HCT116 (cell line): ENCODE data around the gene NUAK2. TPM values are rescaled to one million over a fixed set of nuclear protein-coding genes. Genes with fewer than 3 reads are reported as not detected.

Experiments used
- ATAC-seq: fragments of 200-7000 bp; cut with Tn5 transposase; 2 replicates; pipeline ENCODE4 v1.9.1; 2020; ENCODE audit warnings: mild to moderate bottlenecking, moderate library complexity
- BruUV-seq: library from RNA; stranded (reverse); fragments of 400-500 nt; replicated peaks from 2 replicates; lab custom pipeline; 2021; lab: Mats Ljungman, UMichigan
- CTCF ChIA-PET: fragments of 300-600 bp; sonication (Branson Sonifier 250); formaldehyde crosslinking; loops from one replicate; lab custom pipeline; 2021; ENCODE audit warnings: antibody characterized with exemption; lab: Charles Lee
- POLR2A ChIA-PET: fragments of 300-600, 350-600 bp; sonication (Branson Sonifier 250); formaldehyde crosslinking; loops from one replicate; lab custom pipeline; 2021; ENCODE audit warnings: antibody characterized with exemption; lab: Charles Lee
- RAD21 ChIA-PET, 2 experiments: fragments of 300-600 bp; sonication (Branson Sonifier 250); formaldehyde crosslinking; loops; one replicate each; lab custom pipeline; 2023; ENCODE audit warnings: low total read pairs in 2 of 2; ENCODE audit not compliant: uncharacterized antibody in 2 of 2, unreplicated experiment in 2 of 2, low non-redundant PET in 1 of 2; lab: Charles Lee
- DNase-seq: peaks from one replicate; pipeline ENCODE4 v3.0.0-alpha.2; 2010; ENCODE audit warnings: low read depth, low spot score
- H2AFZ ChIP-seq: fragments of 200-600 bp; shearing (Covaris generic), sonication (generic); 2 replicates; pipeline ENCODE4 v1.6.1; 2017; ENCODE audit warnings: low read depth, mixed run types, mixed read lengths, antibody characterized with exemption, low read length; ENCODE audit not compliant: poor library complexity, severe bottlenecking
- H3K27ac ChIP-seq: 2 replicates; pipeline ENCODE4 v1.5.1; 2012; ENCODE audit warnings: low read depth, low read length
- H3K27me3 ChIP-seq: fragments of 200-600 bp; sonication (generic); 2 replicates; pipeline ENCODE4 v1.6.1; 2016; ENCODE audit warnings: mixed run types, low read length, mixed read lengths; ENCODE audit not compliant: insufficient read depth
- H3K36me3 ChIP-seq, 2 experiments: fragments of 200-500 bp in 1 of 2; fragments of 200-600 bp in 1 of 2; sonication (Bioruptor generic) in 1 of 2; sonication (generic) in 1 of 2; 2 replicates each; pipeline versions ENCODE4 v1.5.1 to v1.6.1; 2014 to 2016; ENCODE audit warnings: low read length in 2 of 2, inconsistent platforms in 1 of 2, mixed read lengths in 1 of 2, mixed run types in 1 of 2; ENCODE audit not compliant: insufficient read depth in 2 of 2, control insufficient read depth in 1 of 2
- H3K4me1 ChIP-seq, 2 experiments: fragments of 200-600 bp in 1 of 2; sonication (generic) in 1 of 2; 2 replicates each; pipeline versions ENCODE4 v1.5.1 to v1.6.1; 2012 to 2017; ENCODE audit warnings: low read length in 2 of 2, inconsistent platforms in 1 of 2, mild to moderate bottlenecking in 1 of 2, mixed read lengths in 1 of 2, mixed run types in 1 of 2, moderate library complexity in 1 of 2; ENCODE audit not compliant: insufficient read depth in 2 of 2, control insufficient read depth in 1 of 2
- H3K4me2 ChIP-seq: fragments of 200-600 bp; sonication (generic); 2 replicates; pipeline ENCODE4 v1.6.1; 2017; ENCODE audit warnings: mixed run types, low read length, mixed read lengths
- H3K4me3 ChIP-seq, 2 experiments: fragments of 200-600 bp in 1 of 2; sonication (generic) in 1 of 2; replicated peaks in 1 of 2; 2 replicates each; pipeline ENCODE4 v1.5.1; 2011 to 2016; ENCODE audit warnings: low read length in 2 of 2, control low read depth in 1 of 2, low read depth in 1 of 2, mild to moderate bottlenecking in 1 of 2, mixed read lengths in 1 of 2, mixed run types in 1 of 2
- H3K79me2 ChIP-seq: fragments of 200-600 bp; sonication (generic); 2 replicates; pipeline ENCODE4 v1.6.1; 2017; ENCODE audit warnings: mild to moderate bottlenecking, mixed run types, low read length, moderate library complexity, mixed read lengths; ENCODE audit not compliant: insufficient read depth
- H3K9ac ChIP-seq: fragments of 200-600 bp; sonication (generic); 2 replicates; pipeline ENCODE4 v1.6.1; 2016; ENCODE audit warnings: low read length, mixed read lengths
- H3K9me2 ChIP-seq: fragments of 200-600 bp; sonication (generic), shearing (Covaris generic); 2 replicates; pipeline ENCODE4 v1.6.1; 2017; ENCODE audit warnings: mixed run types, mild to moderate bottlenecking, moderate library complexity; ENCODE audit not compliant: insufficient read depth
- H3K9me3 ChIP-seq, 2 experiments: fragments of 200-500 bp in 1 of 2; fragments of 200-600 bp in 1 of 2; sonication (Bioruptor generic) in 1 of 2; sonication (generic) in 1 of 2; 2 replicates each; pipeline ENCODE4 v1.6.1; 2014 to 2017; ENCODE audit warnings: low read length in 2 of 2, mixed read lengths in 2 of 2, inconsistent platforms in 1 of 2, low read depth in 1 of 2, mild to moderate bottlenecking in 1 of 2, mixed run types in 1 of 2, moderate library complexity in 1 of 2; ENCODE audit not compliant: control insufficient read depth in 1 of 2, insufficient read depth in 1 of 2
- H4K20me1 ChIP-seq: fragments of 200-600 bp; sonication (generic), shearing (Covaris generic); 2 replicates; pipeline ENCODE4 v1.6.1; 2017; ENCODE audit warnings: mixed run types, mild to moderate bottlenecking, moderate library complexity; ENCODE audit not compliant: insufficient read depth
- ATF3 ChIP-seq: IDR thresholded peaks from 2 replicates; pipeline ENCODE4 v1.6.1; 2012
- CBX3 ChIP-seq: IDR thresholded peaks from 2 replicates; pipeline ENCODE4 v1.6.1; 2012; ENCODE audit warnings: low read depth
- CTCF ChIP-seq, 3 experiments: fragments of 200-600 bp in 1 of 3; sonication (generic) in 1 of 3; IDR thresholded peaks in 2 of 3; conservative IDR thresholded peaks in 1 of 3; 2 replicates each; pipeline ENCODE4 v1.5.1; 2012 to 2017; ENCODE audit warnings: low read depth in 2 of 3, low read length in 2 of 3, antibody characterized with exemption in 1 of 3, borderline replicate concordance in 1 of 3, control low read depth in 1 of 3, mild to moderate bottlenecking in 1 of 3, mixed read lengths in 1 of 3, mixed run types in 1 of 3, moderate library complexity in 1 of 3; ENCODE audit not compliant: insufficient read depth in 1 of 3
- EGR1 ChIP-seq: IDR thresholded peaks from 2 replicates; pipeline ENCODE4 v1.6.1; 2012; ENCODE audit warnings: low read depth
- EZH2 ChIP-seq: fragments of 200-600 bp; sonication (generic); IDR thresholded peaks from 2 replicates; pipeline ENCODE4 v1.6.1; 2017; ENCODE audit warnings: antibody characterized with exemption, mixed run types
- EZH2phosphoT487 ChIP-seq: fragments of 200-600 bp; IDR thresholded peaks from 2 replicates; pipeline ENCODE4 v1.6.1; 2018; ENCODE audit warnings: antibody characterized with exemption, borderline replicate concordance
- JUND ChIP-seq: IDR thresholded peaks from 2 replicates; pipeline ENCODE4 v1.6.1; 2012
- POLR2A ChIP-seq: IDR thresholded peaks from 2 replicates; pipeline ENCODE4 v1.7.0; 2011; ENCODE audit warnings: borderline replicate concordance; ENCODE audit not compliant: insufficient read depth, insufficient read length; ENCODE audit errors: extremely low read depth
- POLR2AphosphoS5 ChIP-seq: IDR thresholded peaks from 2 replicates; pipeline ENCODE4 v1.6.1; 2011; ENCODE audit warnings: mild to moderate bottlenecking, low read depth, low read length, moderate library complexity
- RAD21 ChIP-seq: IDR thresholded peaks from 2 replicates; pipeline ENCODE4 v1.6.1; 2012; ENCODE audit warnings: low read depth, mild to moderate bottlenecking
- REST ChIP-seq: IDR thresholded peaks from 2 replicates; pipeline ENCODE4 v1.6.1; 2012; ENCODE audit warnings: low read depth
- SIN3A ChIP-seq: IDR thresholded peaks from 2 replicates; pipeline ENCODE4 v1.6.1; 2012; ENCODE audit warnings: low read depth
- SP1 ChIP-seq: IDR thresholded peaks from 2 replicates; pipeline ENCODE4 v1.6.1; 2012; ENCODE audit warnings: low read depth
- TCF7L2 ChIP-seq: IDR thresholded peaks from 2 replicates; pipeline ENCODE4 v1.7.0; 2011; ENCODE audit warnings: borderline replicate concordance, inconsistent platforms; ENCODE audit not compliant: insufficient read depth, insufficient read length; ENCODE audit errors: extremely low read depth
- YY1 ChIP-seq: IDR thresholded peaks from 2 replicates; pipeline ENCODE4 v1.6.1; 2011; ENCODE audit warnings: low read length, low read depth, moderate library complexity, mild to moderate bottlenecking; ENCODE audit not compliant: insufficient replicate concordance; ENCODE audit errors: extremely low read depth
- intact Hi-C: fragments of 100-400 bp; cut with micrococcal nuclease; formaldehyde crosslinking; loops from 2 replicates; pipeline ENCODE4 v1.10.0; 2022
- total RNA-seq: library from RNA; stranded (reverse); gene quantifications from one replicate; pipeline ENCODE4 v1.2.1, GENCODE V29; 2021; ENCODE audit not compliant: unreplicated experiment
- TF ChIP-seq, protein P1 (sequence below): IDR thresholded peaks from 2 replicates; pipeline ENCODE4 v1.6.1; 2012

Gene NUAK2
- total RNA-seq, 1 experiment from 2014 or later = 3.0 TPM

DNA sequence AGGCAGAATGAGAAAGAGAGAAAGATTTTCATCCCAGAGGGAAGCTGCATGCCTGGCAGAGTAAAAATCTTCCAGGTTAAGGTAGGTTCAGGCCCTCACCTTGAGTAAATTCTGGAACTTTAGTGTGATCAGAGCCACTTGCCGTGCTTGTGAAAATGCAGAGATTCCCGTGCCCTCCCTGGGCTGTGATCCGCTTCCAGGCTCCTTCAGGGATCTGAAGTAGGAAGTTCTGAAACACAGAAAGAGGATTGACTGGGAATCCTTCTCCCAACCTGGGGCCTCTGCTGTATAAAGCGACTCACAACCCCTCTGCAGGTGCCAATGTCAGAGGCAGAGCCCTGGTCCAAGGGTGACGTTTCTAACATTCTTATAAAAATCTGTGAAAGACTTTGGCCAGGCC is 26.6 kb downstream of the NUAK2 start:
- ChIA-PET CTCF (interaction anchor here (1.0 to 1.5 kb wide), 3 partner anchors 10 to 24 kb away, joined by 3 to 6 read pairs (median 4); no protein-coding TSS in a partner anchor), POLR2A (no interaction called here), RAD21 (interaction anchor here in 1 of 2 experiments (0.7 to 0.8 kb wide), 2 partner anchors 21 to 26 kb away, joined by 3 read pairs; no protein-coding TSS in a partner anchor)
- Histone ChIP-seq H3K27me3 (no peaks in the 10 kb centered on the region), H3K36me3 (no peaks in the 10 kb centered on the region), H2AFZ (peak overlapping the region; percentile 66), H3K79me2 (no peaks in the 10 kb centered on the region), H3K9ac (peak overlapping the region; percentile 51), H3K27ac (peak overlapping the region; percentile 41), H4K20me1 (no peaks in the 10 kb centered on the region), H3K9me3 (no peaks in the 10 kb centered on the region), H3K4me1 (peaks cover 44 to 80% of the 10 kb centered on the region in 2 experiments), H3K9me2 (no peaks in the 10 kb centered on the region), H3K4me2 (peak overlapping the region; percentile 74), H3K4me3 (peak overlapping the region in 1 of 2 experiments; percentile 38; a peak in 1 of 4 replicates)
- BruUV-seq = no TSS peak
- no peak for ATAC-seq
- intact Hi-C loops = no loop called here
- DNase-seq = no peak
- no peak for TF ChIP-seq RAD21
- no peak for TF ChIP-seq YY1
- no peak for TF ChIP-seq POLR2AphosphoS5
- no peak for TF ChIP-seq EZH2phosphoT487
- no peak for TF ChIP-seq POLR2A
- TF ChIP-seq CTCF (IDR thresholded peaks at IDR 0.05 in 2 of 3, conservative IDR thresholded peaks at IDR 0.05 in 1 of 3; ENCODE audit: borderline replicate concordance in 1 of 3, insufficient read depth in 1 of 3, low read depth in 2 of 3, low read length in 2 of 3) = no peak
- TF ChIP-seq JUND = no peak
- no peak for TF ChIP-seq REST
- TF ChIP-seq TCF7L2 = no peak
- TF ChIP-seq SIN3A = no peak
- no peak for TF ChIP-seq SP1
- no peak for TF ChIP-seq CBX3
- TF ChIP-seq EZH2 = no peak
- no peak for TF ChIP-seq ATF3
- TF ChIP-seq EGR1 = no peak
- TF ChIP-seq, protein P1, sequence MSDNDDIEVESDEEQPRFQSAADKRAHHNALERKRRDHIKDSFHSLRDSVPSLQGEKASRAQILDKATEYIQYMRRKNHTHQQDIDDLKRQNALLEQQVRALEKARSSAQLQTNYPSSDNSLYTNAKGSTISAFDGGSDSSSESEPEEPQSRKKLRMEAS = no peak
